CD4-positive, alpha-beta T cell treated with Interleukin-4 for 1 hour (primary cell): ENCODE data around the gene RBFOX2.
A peak's percentile ranks its signal among the peaks of the same experiment; 100 is the strongest.

Experiments used
- DNase-seq, 2 donors: peaks; one replicate each; pipeline ENCODE4 v3.0.0-alpha.2; 2020 to 2022

Gene RBFOX2

GRCh38 chr22:35970616-35971455 lies 57.8 kb downstream of the RBFOX2 start:
- DNase-seq: no peak

GRCh38 chr22:35967046-35967397 lies 61.6 kb downstream of the RBFOX2 start:
- no peak for DNase-seq

GRCh38 chr22:35966314-35967045 lies 62.1 kb downstream of the RBFOX2 start:
- DNase-seq: no peak

GRCh38 chr22:35963237-35963810 lies 65.3 kb downstream of the RBFOX2 start:
- no peak for DNase-seq

GRCh38 chr22:35961480-35962295 lies 66.9 kb downstream of the RBFOX2 start:
- no peak for DNase-seq

- no peak for DNase-seq
These were observed 67.8 kb downstream of the RBFOX2 start for GRCh38 chr22:35960854-35961253.

GRCh38 chr22:35959121-35959800 lies 69.4 kb downstream of the RBFOX2 start:
- DNase-seq: no peak

GRCh38 chr22:35958334-35958733 lies 70.3 kb downstream of the RBFOX2 start:
- no peak for DNase-seq

GRCh38 chr22:35957589-35957988 lies 71.0 kb downstream of the RBFOX2 start:
- DNase-seq: no peak

GRCh38 chr22:35956850-35957249 lies 71.8 kb downstream of the RBFOX2 start:
- no peak for DNase-seq

GRCh38 chr22:35955546-35955945 lies 73.1 kb downstream of the RBFOX2 start:
- DNase-seq: no peak

GRCh38 chr22:35952576-35952975 lies 76.0 kb downstream of the RBFOX2 start:
- no peak for DNase-seq

GRCh38 chr22:35950262-35950661 lies 78.4 kb downstream of the RBFOX2 start:
- no peak for DNase-seq

GRCh38 chr22:35949243-35949642 lies 79.4 kb downstream of the RBFOX2 start:
- DNase-seq: no peak

GRCh38 chr22:35947794-35948425 lies 80.7 kb downstream of the RBFOX2 start:
- no peak for DNase-seq

GRCh38 chr22:35944458-35944857 lies 84.2 kb downstream of the RBFOX2 start:
- no peak for DNase-seq

- DNase-seq: no peak
These were observed 88.5 kb downstream of the RBFOX2 start for GRCh38 chr22:35940166-35940565.

GRCh38 chr22:35938226-35938625 lies 90.4 kb downstream of the RBFOX2 start:
- DNase-seq: no peak

GRCh38 chr22:35930933-35931332 lies 97.7 kb downstream of the RBFOX2 start:
- no peak for DNase-seq

GRCh38 chr22:35928285-35928798 lies 100.3 kb downstream of the RBFOX2 start:
- DNase-seq: no peak

- no peak for DNase-seq
These were observed 105.6 kb downstream of the RBFOX2 start for GRCh38 chr22:35923026-35923425.

GRCh38 chr22:35921777-35922176 lies 106.8 kb downstream of the RBFOX2 start:
- peak; percentile 38 to 40 for DNase-seq
